H7 (cell line): ENCODE results near the gene TAAR9. TPM values are rescaled to one million over a fixed set of nuclear protein-coding genes. Genes with fewer than 3 reads are reported as not detected.

Experiments
- total RNA-seq: library from RNA; depleted of rRNA; stranded (reverse); fragments of >200 nt; shearing (Covaris generic); gene quantifications from 2 replicates; pipeline ENCODE4 v1.2.3, GENCODE V29; 2014; rRNA removed

The TAAR9 gene
- total RNA-seq, 1 experiment from 2014 or later, result not detected

Other genes with a start within 250 kb of the TAAR9 start
- 0.37 and 0.69 TPM in 2 replicates for gene MOXD1, start 136.8 kb upstream of the TAAR9 start, total RNA-seq
- gene STX7, start 25.2 kb upstream of the TAAR9 start, total RNA-seq, result 19.6 and 22.1 TPM in 2 replicates
- not detected in 2 replicates for gene TAAR8, start 14.4 kb downstream of the TAAR9 start, total RNA-seq
- gene TAAR6, start 32.0 kb downstream of the TAAR9 start, total RNA-seq, result not detected in 2 replicates
- gene TAAR5, start 51.5 kb downstream of the TAAR9 start, total RNA-seq, result not detected in 2 replicates
- gene TAAR2, start 86.0 kb downstream of the TAAR9 start, total RNA-seq, result not detected in 2 replicates
- gene TAAR1, start 120.9 kb downstream of the TAAR9 start, total RNA-seq, result not detected in 2 replicates
- gene VNN1, start 175.8 kb downstream of the TAAR9 start, total RNA-seq, result not detected in 2 replicates
- gene VNN2, start 219.6 kb downstream of the TAAR9 start, total RNA-seq, result not detected in 2 replicates